B cell (primary cell): ENCODE data around the gene SPRR1A. TPM values are rescaled to one million over a fixed set of nuclear protein-coding genes. Genes with fewer than 3 reads are reported as not detected.

Experiments used
- ATAC-seq: fragments of 200-7000 bp; cut with Tn5 transposase; one replicate; pipeline ENCODE4 v1.10.0; 2021; ENCODE audit warnings: low read depth, mild to moderate bottlenecking, moderate number of reproducible peaks, moderate library complexity
- CTCF ChIA-PET: fragments of 350-600 bp; sonication (Branson Sonifier 250); formaldehyde crosslinking; loops from one replicate; lab custom pipeline; 2021; ENCODE audit warnings: antibody characterized with exemption, inconsistent platforms; lab: Charles Lee
- POLR2A ChIA-PET: fragments of 350-600 bp; sonication (Branson Sonifier 250); formaldehyde crosslinking; loops from one replicate; lab custom pipeline; 2021; ENCODE audit warnings: antibody characterized with exemption; lab: Charles Lee
- DNase-seq: peaks from one replicate; pipeline ENCODE4 v3.0.0; 2013
- H2AFZ ChIP-seq: 2 replicates; pipeline ENCODE4 v1.6.1; 2012; ENCODE audit warnings: mild to moderate bottlenecking, low read depth, low read length; ENCODE audit not compliant: insufficient read depth, poor library complexity, severe bottlenecking
- H3K27ac ChIP-seq, 2 donors: 1 replicate in 1 of 2; 2 replicates in 1 of 2; pipeline ENCODE4 v1.5.1; 2012 to 2013; ENCODE audit warnings: low read length in 2 of 2, mild to moderate bottlenecking in 2 of 2, moderate library complexity in 1 of 2
- H3K27me3 ChIP-seq, 4 experiments: fragments of 200-600 bp in 1 of 4; sonication (generic) in 1 of 4; replicated peaks in 1 of 4; 1 replicate in 2 of 4; 2 replicates in 2 of 4; pipeline versions ENCODE4 v1.6.1 to v1.7.0; 2013 to 2016; ENCODE audit warnings: low read length in 3 of 4, mild to moderate bottlenecking in 2 of 4, mixed read lengths in 1 of 4, moderate library complexity in 1 of 4; ENCODE audit not compliant: insufficient read depth in 4 of 4, control insufficient read depth in 3 of 4; ENCODE audit errors: control extremely low read depth in 1 of 4
- H3K36me3 ChIP-seq, 2 experiments: replicated peaks in 1 of 2; 1 replicate in 1 of 2; 2 replicates in 1 of 2; pipeline versions ENCODE4 v1.6.1 to v1.7.1; 2013; ENCODE audit warnings: low read length in 1 of 2; ENCODE audit not compliant: insufficient read depth in 2 of 2, control insufficient read depth in 1 of 2; ENCODE audit errors: control extremely low read depth in 1 of 2, extremely low read depth in 1 of 2
- H3K4me1 ChIP-seq, 2 donors: fragments of 200-600 bp in 1 of 2; sonication (generic) in 1 of 2; 1 replicate in 1 of 2; 2 replicates in 1 of 2; pipeline versions ENCODE4 v1.5.1 to v1.6.1; 2013 to 2017; ENCODE audit warnings: low read length in 2 of 2; ENCODE audit not compliant: control insufficient read depth in 2 of 2, insufficient read depth in 2 of 2
- H3K4me2 ChIP-seq: replicated peaks from 2 replicates; pipeline ENCODE3; 2012; ENCODE audit warnings: mild to moderate bottlenecking, low read depth, low read length; ENCODE audit not compliant: poor library complexity, severe bottlenecking
- H3K4me3 ChIP-seq, 5 experiments: fragments of 200-600 bp in 1 of 5; sonication (generic) in 1 of 5; 1 replicate in 3 of 5; 2 replicates in 2 of 5; pipeline versions ENCODE4 v1.5.1 to v1.7.0; 2011 to 2016; ENCODE audit warnings: low read length in 4 of 5, mild to moderate bottlenecking in 4 of 5, low read depth in 2 of 5, control low read depth in 1 of 5, moderate library complexity in 1 of 5; ENCODE audit not compliant: insufficient read depth in 1 of 5; ENCODE audit errors: control extremely low read depth in 1 of 5, extremely low read depth in 1 of 5
- H3K79me2 ChIP-seq: fragments of 200-600 bp; sonication (generic); one replicate; pipeline ENCODE4 v1.6.0; 2016; ENCODE audit warnings: low read length; ENCODE audit not compliant: control insufficient read depth, insufficient read depth
- H3K9ac ChIP-seq: fragments of 200-600 bp; sonication (generic); 2 replicates; pipeline ENCODE4 v1.6.1; 2017; ENCODE audit warnings: mild to moderate bottlenecking, low read length, moderate library complexity
- H3K9me3 ChIP-seq, 3 donors: one replicate each; pipeline versions ENCODE4 v1.6.1 to v1.7.1; 2013; ENCODE audit warnings: low read length in 2 of 3; ENCODE audit not compliant: control insufficient read depth in 2 of 3, insufficient read depth in 1 of 3; ENCODE audit errors: control extremely low read depth in 1 of 3
- H4K20me1 ChIP-seq: 2 replicates; pipeline ENCODE4 v1.6.0; 2012; ENCODE audit warnings: mild to moderate bottlenecking, low read length; ENCODE audit not compliant: insufficient read depth, control insufficient read depth, poor library complexity, severe bottlenecking
- H3K27ac Mint-ChIP-seq: one replicate; pipeline ENCODE4 v1.8.0; 2021; ENCODE audit warnings: mixed read lengths
- H3K27me3 Mint-ChIP-seq: one replicate; pipeline ENCODE4 v1.8.0; 2021; ENCODE audit warnings: mixed read lengths
- H3K4me1 Mint-ChIP-seq: one replicate; pipeline ENCODE4 v1.8.0; 2021; ENCODE audit warnings: mixed read lengths
- H3K4me3 Mint-ChIP-seq: one replicate; pipeline ENCODE4 v1.8.0; 2021; ENCODE audit warnings: mixed read lengths
- H3K9me3 Mint-ChIP-seq: one replicate; pipeline ENCODE4 v1.8.0; 2022; ENCODE audit warnings: mixed read lengths; ENCODE audit not compliant: insufficient read depth
- CTCF ChIP-seq: fragments of 200-600 bp; IDR thresholded peaks from one replicate; pipeline ENCODE4 v1.8.0; 2022; ENCODE audit warnings: antibody characterized with exemption, mild to moderate bottlenecking
- EZH2 ChIP-seq: IDR thresholded peaks from 2 replicates; pipeline ENCODE4 v1.6.1; 2012; ENCODE audit warnings: borderline replicate concordance, low read depth, mild to moderate bottlenecking, moderate library complexity, low read length; ENCODE audit not compliant: insufficient read depth, poor library complexity, severe bottlenecking
- WGBS: methylation state at CpG from one replicate; pipeline ENCODE4 v1.1.5; 2013; ENCODE audit warnings: missing lambda C conversion rate; ENCODE audit not compliant: insufficient coverage; 5-methylcytosine and 5-hydroxymethylcytosine counted together
- intact Hi-C: fragments of 100-400 bp; cut with micrococcal nuclease; formaldehyde crosslinking; loops from one replicate; pipeline ENCODE4 v1.10.0; 2022
- polyA plus RNA-seq: library from polyadenylated mRNA; depleted of rRNA; stranded (reverse); fragments of >200 nt; gene quantifications from 2 replicates; pipeline ENCODE4 v1.2.3, GENCODE V29; 2012
- total RNA-seq, 2 donors: library from RNA; stranded (reverse); fragments of 120-200 nt in 1 of 2; gene quantifications; 1 replicate in 1 of 2; 2 replicates in 1 of 2; pipeline versions ENCODE4 v1.2.3 to v1.2.4, GENCODE V29; 2013 to 2022

The SPRR1A gene
- total and polyA plus RNA-seq, 2 donors (not counting 1 experiment from before 2014, with no cell fraction given): not detected

- no peak overlapping the region for H3K4me2 ChIP-seq
- CTCF ChIA-PET: no interaction called here
- POLR2A ChIA-PET: no interaction called here
- no peaks in the 10 kb centered on the region for H3K79me2 ChIP-seq
- Mint-ChIP-seq H3K27me3 (peaks cover 26% of the 10 kb centered on the region), H3K9me3 (no peaks in the 10 kb centered on the region), H3K27ac (no peak overlapping the region), H3K4me3 (no peak overlapping the region), H3K4me1 (no peaks in the 10 kb centered on the region)
- H3K9ac ChIP-seq: no peak overlapping the region
- H3K27me3 ChIP-seq: peaks cover 0 to 2% (median 0%) of the 10 kb centered on the region in 4 experiments
- no peak overlapping the region for H2AFZ ChIP-seq
- TF ChIP-seq CTCF: no peak
- no peak for TF ChIP-seq EZH2
- no peaks in the 10 kb centered on the region for H3K4me1 ChIP-seq
- no peak for DNase-seq
- no peak overlapping the region for H3K27ac ChIP-seq
- H3K36me3 ChIP-seq: no peaks in the 10 kb centered on the region
- H3K9me3 ChIP-seq: no peaks in the 10 kb centered on the region
- WGBS: 86% methylated on average over 1 of the region's 3 CpGs
- H4K20me1 ChIP-seq: no peaks in the 10 kb centered on the region
- no peak for ATAC-seq
- no peak overlapping the region for H3K4me3 ChIP-seq
- intact Hi-C loops: no loop called here
Measured at GRCh38 chr1:152946248-152946647, 37.6 kb upstream of the SPRR1A start.

DNA sequence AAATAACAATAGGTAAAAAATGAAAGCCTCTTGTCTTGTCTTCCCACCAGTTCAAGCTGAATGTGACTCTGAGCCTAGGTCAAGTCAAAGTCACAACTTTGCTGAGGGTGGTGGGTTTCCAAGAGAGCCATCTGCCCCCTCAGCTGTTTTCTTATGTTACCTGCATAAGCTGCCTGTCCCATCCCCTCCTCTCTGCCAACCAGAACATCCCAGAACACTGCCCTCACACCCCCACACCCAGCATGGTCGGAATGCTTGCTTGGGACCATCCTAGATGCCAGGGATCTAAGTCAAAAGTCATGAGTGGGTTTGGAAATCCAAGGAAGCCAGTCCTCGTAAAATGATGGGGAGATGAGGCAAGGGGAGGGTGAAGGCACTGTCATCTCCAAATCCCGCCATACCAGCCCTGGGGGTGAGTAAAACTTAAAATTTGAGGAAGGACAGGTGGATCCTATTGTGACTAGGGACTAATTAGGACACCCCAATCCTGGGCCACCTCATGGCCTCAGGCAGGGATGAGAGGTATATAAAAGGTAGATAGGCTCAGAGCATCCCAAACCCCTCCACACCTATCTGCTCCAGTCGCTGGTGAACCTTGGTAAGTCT is 37.1 kb upstream of the SPRR1A start, which contains the start of gene SPRR5:
TSS of gene SPRR5 (plus strand) at position 556 of the 606 bp plus-strand sequence. CDS start 1,349 bp downstream, outside the sequence.
- Histone ChIP-seq H3K9me3 (no peaks in the 10 kb centered on the region), H3K36me3 (no peaks in the 10 kb centered on the region), H3K4me2 (no peak within 1 kb of the TSS), H3K27ac (no peak within 1 kb of the TSS), H2AFZ (no peak within 1 kb of the TSS), H3K4me1 (no peaks in the 10 kb centered on the region), H3K27me3 (peaks cover 0 to 2% (median 0%) of the 10 kb centered on the region in 4 experiments), H3K9ac (no peak within 1 kb of the TSS), H3K4me3 (no peak within 1 kb of the TSS), H3K79me2 (no peaks in the 10 kb centered on the region), H4K20me1 (no peaks in the 10 kb centered on the region)
- H3K4me3 Mint-ChIP-seq: no peak within 1 kb of the TSS
- no peak within 1 kb of the TSS for H3K27ac Mint-ChIP-seq
- H3K27me3 Mint-ChIP-seq: peaks cover 28% of the 10 kb centered on the region
- H3K4me1 Mint-ChIP-seq: no peaks in the 10 kb centered on the region
- CTCF ChIA-PET: no interaction called here
- no peak for DNase-seq
- no peaks in the 10 kb centered on the region for H3K9me3 Mint-ChIP-seq
- no peak for TF ChIP-seq EZH2
- TF ChIP-seq CTCF: no peak
- POLR2A ChIA-PET: no interaction called here
- WGBS: 100% methylated on average over 1 of the region's 4 CpGs
- intact Hi-C loops: no loop called here
- ATAC-seq: no peak
